ENCODE results near the gene LPP. TPM values are rescaled to one million over a fixed set of nuclear protein-coding genes. Genes with fewer than 3 reads are reported as not detected.

LPP gene
- total and polyA plus RNA-seq, 9 of the 15 experiments (the other 6 are each of a cell fraction or from before 2014, with no cell fraction given): 0.07 to 0.18 TPM; not detected in 7

GRCh38 chr3:188439080-188439479, 285.1 kb downstream of the LPP start:
- FAIRE-seq (no peak), ATAC-seq (no peak), DNase-seq (ENCODE audit: extremely low read depth in 1 of 4, low spot score in 3 of 4) (no peak)
- Histone ChIP-seq H2AFZ (ENCODE audit: low read depth, low read length) (no peak overlapping the region), H3K79me2 (ENCODE audit: control insufficient read depth, insufficient read depth, low read length) (no peaks in the 10 kb centered on the region), H3K9me3 (replicated peaks; ENCODE audit: control insufficient read depth, insufficient read depth, low read depth, low read length) (no peaks in the 10 kb centered on the region), H3K4me3 (no peak overlapping the region), H3K9ac (ENCODE audit: insufficient read depth in 1 of 2, low read depth in 2 of 2, low read length in 2 of 2) (no peak overlapping the region), H3K9me1 (ENCODE audit: control insufficient read depth, insufficient read depth, low read length) (no peaks in the 10 kb centered on the region), H3K36me3 (ENCODE audit: control insufficient read depth, insufficient read depth, low read length) (no peaks in the 10 kb centered on the region), H4K20me1 (replicated peaks; ENCODE audit: control insufficient read depth, insufficient read depth, low read length) (no peaks in the 10 kb centered on the region), H3K4me1 (replicated peaks in 1 of 2; ENCODE audit: control insufficient read depth in 2 of 2, insufficient read depth in 2 of 2, low read length in 2 of 2) (no peaks in the 10 kb centered on the region), H3K4me2 (ENCODE audit: insufficient read depth, low read length) (no peak overlapping the region), H3K27me3 (ENCODE audit: control insufficient read depth in 2 of 2, insufficient read depth in 2 of 2, low read length in 2 of 2) (no peaks in the 10 kb centered on the region), H3K27ac (ENCODE audit: extremely low read depth, low read depth, low read length) (no peak overlapping the region)
- WGBS (ENCODE audit: insufficient coverage, low coverage, missing lambda C conversion rate): 5% methylated on average over 4 of the region's 5 CpGs
- BruUV-seq (replicated peaks): no TSS peak
- CTCF ChIA-PET (ENCODE audit: low intra/inter-chr PET ratio): no interaction called here
- intact Hi-C loops (cut with micrococcal nuclease): no loop called here
- no peak for TF ChIP-seq SMAD4 (CRISPR knock-in tag; conservative IDR thresholded peaks at IDR 0.05)
- no peak for TF ChIP-seq ZNF140 (CRISPR knock-in tag; IDR thresholded peaks at IDR 0.05)
- no peak for TF ChIP-seq MBD2 (IDR thresholded peaks at IDR 0.05; ENCODE audit: borderline replicate concordance, low read depth)
- TF ChIP-seq SMARCA5 (IDR thresholded peaks at IDR 0.05): no peak
- TF ChIP-seq ZNF354B (CRISPR knock-in tag; IDR thresholded peaks at IDR 0.05): no peak
- TF ChIP-seq CEBPB (tag; IDR thresholded peaks at IDR 0.05): no peak
- no peak for TF ChIP-seq ZFX (CRISPR knock-in tag; IDR thresholded peaks at IDR 0.05)
- no peak for TF ChIP-seq ZNF76 (CRISPR knock-in tag; IDR thresholded peaks at IDR 0.05; ENCODE audit: borderline replicate concordance)
- no peak for TF ChIP-seq MEIS2 (IDR thresholded peaks at IDR 0.05; ENCODE audit: partially characterized antibody)
- POLR2A ChIA-PET: no interaction called here
- in situ Hi-C loops (cut with MboI): no loop called here

Measured in K562 (cell line).